ENCODE results near the gene PPIF. TPM values are rescaled to one million over a fixed set of nuclear protein-coding genes. Genes with fewer than 3 reads are reported as not detected.

PPIF gene
- total and polyA plus RNA-seq, 2 of the 13 experiments (the other 11 are each of a cell fraction or from before 2014, with no cell fraction given): 147 to 157 TPM

GRCh38 chr10:79347226-79347893, at the start of gene PPIF (continued):
- TF ChIP-seq ZKSCAN5 (CRISPR knock-in tag; IDR thresholded peaks at IDR 0.05): no peak
- peak; percentile 41; the same call in 1 of the 2 replicates for TF ChIP-seq TAF1 (CRISPR knock-in tag; IDR thresholded peaks at IDR 0.05)
- 0 out of 2 replicates have a peak, but pooled peaks have one; percentile 27 for TF ChIP-seq CBFB (CRISPR knock-in tag; IDR thresholded peaks at IDR 0.05)
- peak; percentile 62; the same call in 1 of the 2 replicates for TF ChIP-seq ZNF556 (CRISPR knock-in tag; IDR thresholded peaks at IDR 0.05; ENCODE audit: borderline replicate concordance)
- TF ChIP-seq SRSF4 (IDR thresholded peaks at IDR 0.05; ENCODE audit: low read depth, low read length, poor library complexity, severe bottlenecking): no peak
- TF ChIP-seq GATAD1 (CRISPR knock-in tag; IDR thresholded peaks at IDR 0.05): peak; percentile 55
- TF ChIP-seq DRAP1 (CRISPR knock-in tag; IDR thresholded peaks at IDR 0.05): peak; percentile 99
- TF ChIP-seq ZNF749 (CRISPR knock-in tag; IDR thresholded peaks at IDR 0.05; ENCODE audit: borderline replicate concordance): peak; percentile 69; the same call in 1 of the 2 replicates
- peak; percentile 36; the same call in 1 of the 2 replicates for TF ChIP-seq RXRB (CRISPR knock-in tag; IDR thresholded peaks at IDR 0.05; ENCODE audit: borderline replicate concordance)
- TF ChIP-seq SP1 (IDR thresholded peaks at IDR 0.05): no peak
- peak; percentile 85 for TF ChIP-seq SP1 (CRISPR knock-in tag; IDR thresholded peaks at IDR 0.05)
- TF ChIP-seq REL (CRISPR knock-in tag; conservative IDR thresholded peaks at IDR 0.05): no peak; the same call in 1 of the 2 replicates
- TF ChIP-seq SIX4 (CRISPR knock-in tag; IDR thresholded peaks at IDR 0.05): peak; percentile 60; the same call in 1 of the 2 replicates
- TF ChIP-seq SPEN (CRISPR knock-in tag; IDR thresholded peaks at IDR 0.05; ENCODE audit: low read depth): peak; percentile 59
- no peak for TF ChIP-seq SP140L (CRISPR knock-in tag; IDR thresholded peaks at IDR 0.05; ENCODE audit: borderline replicate concordance)
- no peak for TF ChIP-seq ZNF546 (CRISPR knock-in tag; conservative IDR thresholded peaks at IDR 0.05)
- no peak for TF ChIP-seq BRD4 (CRISPR knock-in tag; IDR thresholded peaks at IDR 0.05)
- TF ChIP-seq ZZZ3 (CRISPR knock-in tag; IDR thresholded peaks at IDR 0.05; ENCODE audit: borderline replicate concordance): no peak
- TF ChIP-seq GZF1 (CRISPR knock-in tag; IDR thresholded peaks at IDR 0.05): no peak
- peak; percentile 71; the same call in 1 of the 2 replicates for TF ChIP-seq TMF1 (CRISPR knock-in tag; IDR thresholded peaks at IDR 0.05; ENCODE audit: low read depth)
- TF ChIP-seq ZNF256 (CRISPR knock-in tag; conservative IDR thresholded peaks at IDR 0.05): no peak
- no peak for TF ChIP-seq ZNF12 (CRISPR knock-in tag; IDR thresholded peaks at IDR 0.05)
- no peak for TF ChIP-seq ATM (IDR thresholded peaks at IDR 0.05; ENCODE audit: borderline replicate concordance)
- no peak for TF ChIP-seq ZNF275 (CRISPR knock-in tag; IDR thresholded peaks at IDR 0.05; ENCODE audit: borderline replicate concordance)
- TF ChIP-seq NBN (conservative IDR thresholded peaks at IDR 0.05): no peak
- no peak for TF ChIP-seq FOXJ3 (CRISPR knock-in tag; IDR thresholded peaks at IDR 0.05; ENCODE audit: borderline replicate concordance)
- TF ChIP-seq ZNF160 (CRISPR knock-in tag; IDR thresholded peaks at IDR 0.05): peak; percentile 61
- TF ChIP-seq ZNF367 (CRISPR knock-in tag; IDR thresholded peaks at IDR 0.05; ENCODE audit: borderline replicate concordance): peak; percentile 25; the same call in 1 of the 2 replicates
- TF ChIP-seq THAP11 (CRISPR knock-in tag; IDR thresholded peaks at IDR 0.05): 0 out of 2 replicates have a peak, but pooled peaks have one; percentile 4
- peak; percentile 56 to 78 for TF ChIP-seq HMGXB4 (CRISPR knock-in tag; IDR thresholded peaks at IDR 0.05; ENCODE audit: borderline replicate concordance in 1 of 2, low read depth in 1 of 2)

All from HepG2 (cell line).